ENCODE measurements around the gene CERS2. TPM values are rescaled to one million over a fixed set of nuclear protein-coding genes. Genes with fewer than 3 reads are reported as not detected.
A peak's percentile ranks its signal among the peaks of the same experiment; 100 is the strongest.

The CERS2 gene
- total and polyA plus RNA-seq, 2 of the 13 experiments (the other 11 are each of a cell fraction or from before 2014, with no cell fraction given): 269 to 298 TPM

DNA sequence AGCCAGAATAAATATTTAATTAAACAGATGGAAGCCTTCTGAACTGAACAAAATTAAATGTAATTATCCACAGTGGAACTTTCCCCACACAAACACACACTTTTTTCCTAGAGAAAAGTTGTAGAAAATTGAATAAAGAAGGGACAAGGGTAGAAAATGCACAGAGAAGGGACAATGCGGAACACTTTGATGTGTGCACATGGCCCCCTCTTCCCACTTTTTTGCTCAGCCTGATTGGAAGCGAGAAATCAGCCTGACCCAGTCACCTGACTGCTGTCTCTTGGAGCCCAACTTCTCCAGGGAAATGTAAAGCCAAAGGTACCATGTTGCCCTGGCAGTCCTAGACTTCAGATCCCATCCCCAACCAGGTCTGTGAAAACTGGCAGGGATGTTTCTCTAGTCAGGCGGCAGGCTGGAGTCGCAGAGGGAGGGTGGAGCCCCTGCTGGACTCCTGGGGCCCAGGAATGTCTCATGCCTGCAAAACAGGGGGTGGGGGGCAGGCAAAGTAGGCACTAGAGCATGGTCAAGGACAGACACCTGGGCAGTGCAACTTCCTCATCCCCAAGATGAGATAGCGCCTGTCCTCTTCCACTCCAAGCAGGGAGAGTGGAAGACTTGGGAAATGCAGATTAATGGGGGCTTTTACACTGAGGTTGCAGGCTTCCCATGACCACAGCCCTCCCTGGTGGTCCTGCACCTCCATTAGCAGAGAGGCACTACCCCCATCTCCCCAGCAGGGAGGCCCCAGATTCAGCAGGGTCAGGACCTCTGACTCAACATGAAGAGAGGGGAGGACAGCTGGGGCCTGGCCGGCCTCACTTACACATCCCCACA lies 2.8 kb downstream of the CERS2 start (continued):
- TF ChIP-seq, protein P1, sequence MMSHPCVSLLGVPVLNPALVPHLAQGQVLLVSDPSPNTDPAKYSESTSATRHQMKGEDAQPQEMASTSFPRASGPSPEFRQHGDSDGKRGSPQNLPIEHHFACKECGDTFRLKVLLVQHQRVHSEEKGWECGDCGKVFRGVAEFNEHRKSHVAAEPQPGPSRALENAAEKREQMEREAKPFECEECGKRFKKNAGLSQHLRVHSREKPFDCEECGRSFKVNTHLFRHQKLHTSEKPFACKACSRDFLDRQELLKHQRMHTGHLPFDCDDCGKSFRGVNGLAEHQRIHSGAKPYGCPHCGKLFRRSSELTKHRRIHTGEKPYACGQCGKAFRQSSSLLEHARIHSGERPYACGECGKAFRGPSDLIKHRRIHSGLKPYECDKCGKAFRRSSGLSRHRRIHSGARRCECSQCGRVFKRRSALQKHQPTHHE (CRISPR knock-in tag; IDR thresholded peaks at IDR 0.05; ENCODE audit: borderline replicate concordance): no peak; the same call in 1 of the 2 replicates
- no peak; the same call in none of the 2 replicates for TF ChIP-seq TAF1 (CRISPR knock-in tag; IDR thresholded peaks at IDR 0.05)
- TF ChIP-seq HOXA3 (CRISPR knock-in tag; IDR thresholded peaks at IDR 0.05): no peak
- TF ChIP-seq SSRP1 (CRISPR knock-in tag; IDR thresholded peaks at IDR 0.05): no peak
- TF ChIP-seq MAZ (IDR thresholded peaks at IDR 0.05; ENCODE audit: borderline replicate concordance, low read depth, low read length): 0 out of 2 replicates have a peak, but pooled peaks have one; percentile 14
- no peak; the same call in none of the 2 replicates for TF ChIP-seq MAZ (CRISPR knock-in tag; IDR thresholded peaks at IDR 0.05; ENCODE audit: low read depth)
- TF ChIP-seq, protein P2, sequence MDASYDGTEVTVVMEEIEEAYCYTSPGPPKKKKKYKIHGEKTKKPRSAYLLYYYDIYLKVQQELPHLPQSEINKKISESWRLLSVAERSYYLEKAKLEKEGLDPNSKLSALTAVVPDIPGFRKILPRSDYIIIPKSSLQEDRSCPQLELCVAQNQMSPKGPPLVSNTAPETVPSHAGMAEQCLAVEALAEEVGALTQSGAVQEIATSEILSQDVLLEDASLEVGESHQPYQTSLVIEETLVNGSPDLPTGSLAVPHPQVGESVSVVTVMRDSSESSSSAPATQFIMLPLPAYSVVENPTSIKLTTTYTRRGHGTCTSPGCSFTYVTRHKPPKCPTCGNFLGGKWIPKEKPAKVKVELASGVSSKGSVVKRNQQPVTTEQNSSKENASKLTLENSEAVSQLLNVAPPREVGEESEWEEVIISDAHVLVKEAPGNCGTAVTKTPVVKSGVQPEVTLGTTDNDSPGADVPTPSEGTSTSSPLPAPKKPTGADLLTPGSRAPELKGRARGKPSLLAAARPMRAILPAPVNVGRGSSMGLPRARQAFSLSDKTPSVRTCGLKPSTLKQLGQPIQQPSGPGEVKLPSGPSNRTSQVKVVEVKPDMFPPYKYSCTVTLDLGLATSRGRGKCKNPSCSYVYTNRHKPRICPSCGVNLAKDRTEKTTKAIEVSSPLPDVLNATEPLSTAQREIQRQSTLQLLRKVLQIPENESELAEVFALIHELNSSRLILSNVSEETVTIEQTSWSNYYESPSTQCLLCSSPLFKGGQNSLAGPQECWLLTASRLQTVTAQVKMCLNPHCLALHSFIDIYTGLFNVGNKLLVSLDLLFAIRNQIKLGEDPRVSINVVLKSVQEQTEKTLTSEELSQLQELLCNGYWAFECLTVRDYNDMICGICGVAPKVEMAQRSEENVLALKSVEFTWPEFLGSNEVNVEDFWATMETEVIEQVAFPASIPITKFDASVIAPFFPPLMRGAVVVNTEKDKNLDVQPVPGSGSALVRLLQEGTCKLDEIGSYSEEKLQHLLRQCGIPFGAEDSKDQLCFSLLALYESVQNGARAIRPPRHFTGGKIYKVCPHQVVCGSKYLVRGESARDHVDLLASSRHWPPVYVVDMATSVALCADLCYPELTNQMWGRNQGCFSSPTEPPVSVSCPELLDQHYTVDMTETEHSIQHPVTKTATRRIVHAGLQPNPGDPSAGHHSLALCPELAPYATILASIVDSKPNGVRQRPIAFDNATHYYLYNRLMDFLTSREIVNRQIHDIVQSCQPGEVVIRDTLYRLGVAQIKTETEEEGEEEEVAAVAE (CRISPR knock-in tag; IDR thresholded peaks at IDR 0.05; ENCODE audit: borderline replicate concordance): peak; percentile 32; the same call in 1 of the 2 replicates
- no peak for TF ChIP-seq MLLT10 (CRISPR knock-in tag; IDR thresholded peaks at IDR 0.05)
- no peak for TF ChIP-seq MAF1 (CRISPR knock-in tag; IDR thresholded peaks at IDR 0.05; ENCODE audit: borderline replicate concordance)
- TF ChIP-seq, protein P3, sequence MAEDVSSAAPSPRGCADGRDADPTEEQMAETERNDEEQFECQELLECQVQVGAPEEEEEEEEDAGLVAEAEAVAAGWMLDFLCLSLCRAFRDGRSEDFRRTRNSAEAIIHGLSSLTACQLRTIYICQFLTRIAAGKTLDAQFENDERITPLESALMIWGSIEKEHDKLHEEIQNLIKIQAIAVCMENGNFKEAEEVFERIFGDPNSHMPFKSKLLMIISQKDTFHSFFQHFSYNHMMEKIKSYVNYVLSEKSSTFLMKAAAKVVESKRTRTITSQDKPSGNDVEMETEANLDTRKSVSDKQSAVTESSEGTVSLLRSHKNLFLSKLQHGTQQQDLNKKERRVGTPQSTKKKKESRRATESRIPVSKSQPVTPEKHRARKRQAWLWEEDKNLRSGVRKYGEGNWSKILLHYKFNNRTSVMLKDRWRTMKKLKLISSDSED (CRISPR knock-in tag; IDR thresholded peaks at IDR 0.05): no peak
- TF ChIP-seq, protein P4, sequence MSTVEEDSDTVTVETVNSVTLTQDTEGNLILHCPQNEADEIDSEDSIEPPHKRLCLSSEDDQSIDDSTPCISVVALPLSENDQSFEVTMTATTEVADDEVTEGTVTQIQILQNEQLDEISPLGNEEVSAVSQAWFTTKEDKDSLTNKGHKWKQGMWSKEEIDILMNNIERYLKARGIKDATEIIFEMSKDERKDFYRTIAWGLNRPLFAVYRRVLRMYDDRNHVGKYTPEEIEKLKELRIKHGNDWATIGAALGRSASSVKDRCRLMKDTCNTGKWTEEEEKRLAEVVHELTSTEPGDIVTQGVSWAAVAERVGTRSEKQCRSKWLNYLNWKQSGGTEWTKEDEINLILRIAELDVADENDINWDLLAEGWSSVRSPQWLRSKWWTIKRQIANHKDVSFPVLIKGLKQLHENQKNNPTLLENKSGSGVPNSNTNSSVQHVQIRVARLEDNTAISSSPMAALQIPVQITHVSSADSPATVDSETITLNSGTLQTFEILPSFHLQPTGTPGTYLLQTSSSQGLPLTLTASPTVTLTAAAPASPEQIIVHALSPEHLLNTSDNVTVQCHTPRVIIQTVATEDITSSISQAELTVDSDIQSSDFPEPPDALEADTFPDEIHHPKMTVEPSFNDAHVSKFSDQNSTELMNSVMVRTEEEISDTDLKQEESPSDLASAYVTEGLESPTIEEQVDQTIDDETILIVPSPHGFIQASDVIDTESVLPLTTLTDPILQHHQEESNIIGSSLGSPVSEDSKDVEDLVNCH (CRISPR knock-in tag; IDR thresholded peaks at IDR 0.05): no peak
- TF ChIP-seq RBFOX2 (IDR thresholded peaks at IDR 0.05; ENCODE audit: low read depth, low read length): peak; percentile 44
- TF ChIP-seq ZNF292 (CRISPR knock-in tag; IDR thresholded peaks at IDR 0.05; ENCODE audit: borderline replicate concordance, low read depth): no peak
- TF ChIP-seq U2AF1 (optimal IDR thresholded peaks at IDR 0.05; ENCODE audit: low read depth, low read length): no peak
- TF ChIP-seq, protein P5, sequence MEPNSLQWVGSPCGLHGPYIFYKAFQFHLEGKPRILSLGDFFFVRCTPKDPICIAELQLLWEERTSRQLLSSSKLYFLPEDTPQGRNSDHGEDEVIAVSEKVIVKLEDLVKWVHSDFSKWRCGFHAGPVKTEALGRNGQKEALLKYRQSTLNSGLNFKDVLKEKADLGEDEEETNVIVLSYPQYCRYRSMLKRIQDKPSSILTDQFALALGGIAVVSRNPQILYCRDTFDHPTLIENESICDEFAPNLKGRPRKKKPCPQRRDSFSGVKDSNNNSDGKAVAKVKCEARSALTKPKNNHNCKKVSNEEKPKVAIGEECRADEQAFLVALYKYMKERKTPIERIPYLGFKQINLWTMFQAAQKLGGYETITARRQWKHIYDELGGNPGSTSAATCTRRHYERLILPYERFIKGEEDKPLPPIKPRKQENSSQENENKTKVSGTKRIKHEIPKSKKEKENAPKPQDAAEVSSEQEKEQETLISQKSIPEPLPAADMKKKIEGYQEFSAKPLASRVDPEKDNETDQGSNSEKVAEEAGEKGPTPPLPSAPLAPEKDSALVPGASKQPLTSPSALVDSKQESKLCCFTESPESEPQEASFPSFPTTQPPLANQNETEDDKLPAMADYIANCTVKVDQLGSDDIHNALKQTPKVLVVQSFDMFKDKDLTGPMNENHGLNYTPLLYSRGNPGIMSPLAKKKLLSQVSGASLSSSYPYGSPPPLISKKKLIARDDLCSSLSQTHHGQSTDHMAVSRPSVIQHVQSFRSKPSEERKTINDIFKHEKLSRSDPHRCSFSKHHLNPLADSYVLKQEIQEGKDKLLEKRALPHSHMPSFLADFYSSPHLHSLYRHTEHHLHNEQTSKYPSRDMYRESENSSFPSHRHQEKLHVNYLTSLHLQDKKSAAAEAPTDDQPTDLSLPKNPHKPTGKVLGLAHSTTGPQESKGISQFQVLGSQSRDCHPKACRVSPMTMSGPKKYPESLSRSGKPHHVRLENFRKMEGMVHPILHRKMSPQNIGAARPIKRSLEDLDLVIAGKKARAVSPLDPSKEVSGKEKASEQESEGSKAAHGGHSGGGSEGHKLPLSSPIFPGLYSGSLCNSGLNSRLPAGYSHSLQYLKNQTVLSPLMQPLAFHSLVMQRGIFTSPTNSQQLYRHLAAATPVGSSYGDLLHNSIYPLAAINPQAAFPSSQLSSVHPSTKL (CRISPR knock-in tag; IDR thresholded peaks at IDR 0.05): no peak
